ENCODE measurements around the gene C16orf89.

DNA sequence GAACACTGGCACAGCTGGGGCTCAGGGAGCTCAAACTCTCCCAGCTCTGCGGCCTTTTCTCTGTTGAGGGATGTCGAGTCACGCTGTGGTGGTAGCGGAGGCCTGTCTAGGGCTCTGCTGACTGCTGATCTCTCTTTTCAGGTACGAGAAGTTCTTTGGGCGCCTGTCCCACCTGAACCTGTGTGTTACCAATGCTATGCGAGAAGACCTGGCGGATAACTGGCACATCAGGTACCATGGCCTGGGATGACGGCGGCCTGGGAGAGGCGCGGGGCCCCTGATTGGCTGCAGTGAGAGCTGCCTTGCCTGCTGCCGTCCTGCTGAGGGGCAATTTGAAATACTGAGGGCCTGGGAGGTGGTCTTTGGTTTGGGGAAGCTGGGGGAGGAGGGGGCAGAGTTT lies 11.5 kb upstream of the C16orf89 start:
- TF ChIP-seq, protein P1, sequence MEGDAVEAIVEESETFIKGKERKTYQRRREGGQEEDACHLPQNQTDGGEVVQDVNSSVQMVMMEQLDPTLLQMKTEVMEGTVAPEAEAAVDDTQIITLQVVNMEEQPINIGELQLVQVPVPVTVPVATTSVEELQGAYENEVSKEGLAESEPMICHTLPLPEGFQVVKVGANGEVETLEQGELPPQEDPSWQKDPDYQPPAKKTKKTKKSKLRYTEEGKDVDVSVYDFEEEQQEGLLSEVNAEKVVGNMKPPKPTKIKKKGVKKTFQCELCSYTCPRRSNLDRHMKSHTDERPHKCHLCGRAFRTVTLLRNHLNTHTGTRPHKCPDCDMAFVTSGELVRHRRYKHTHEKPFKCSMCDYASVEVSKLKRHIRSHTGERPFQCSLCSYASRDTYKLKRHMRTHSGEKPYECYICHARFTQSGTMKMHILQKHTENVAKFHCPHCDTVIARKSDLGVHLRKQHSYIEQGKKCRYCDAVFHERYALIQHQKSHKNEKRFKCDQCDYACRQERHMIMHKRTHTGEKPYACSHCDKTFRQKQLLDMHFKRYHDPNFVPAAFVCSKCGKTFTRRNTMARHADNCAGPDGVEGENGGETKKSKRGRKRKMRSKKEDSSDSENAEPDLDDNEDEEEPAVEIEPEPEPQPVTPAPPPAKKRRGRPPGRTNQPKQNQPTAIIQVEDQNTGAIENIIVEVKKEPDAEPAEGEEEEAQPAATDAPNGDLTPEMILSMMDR (IDR thresholded peaks at IDR 0.05; ENCODE audit: insufficient read depth, low read depth, low read length), result no peak
- no peak for TF ChIP-seq EZH2 (IDR thresholded peaks at IDR 0.05; ENCODE audit: insufficient read depth, low read length)
